Neural cell (in vitro differentiated cells): ENCODE measurements around the gene PKNOX1.

Experiments
- EZH2 ChIP-seq: fragments of 200-600, 300-800 bp; shearing (Covaris generic), sonication (generic); IDR thresholded peaks from 2 replicates; pipeline ENCODE4 v1.6.1; 2014; ENCODE audit warnings: antibody characterized with exemption, low read length, borderline replicate concordance, mild to moderate bottlenecking; ENCODE audit not compliant: insufficient read depth, poor library complexity, severe bottlenecking
- POLR2AphosphoS5 ChIP-seq: IDR thresholded peaks from 2 replicates; pipeline ENCODE4 v1.6.1; 2012

DNA sequence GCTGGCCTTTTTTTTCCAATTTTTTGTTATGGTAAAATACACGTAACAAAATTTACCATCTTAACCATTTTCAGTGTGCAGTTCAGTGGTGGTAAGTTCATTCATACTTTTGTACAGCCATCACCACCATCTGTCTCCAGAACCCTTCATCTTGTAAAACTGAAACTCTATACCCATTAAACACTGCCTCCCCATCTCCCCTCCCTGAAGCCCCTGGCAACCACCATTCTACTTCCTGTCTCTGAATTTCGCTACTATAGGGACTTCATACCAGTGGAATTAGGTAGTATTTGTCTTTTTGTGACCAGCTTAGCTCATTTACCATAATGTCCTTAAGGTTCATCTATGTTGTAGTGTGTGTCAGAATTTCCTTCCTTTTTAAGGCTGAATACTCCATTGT is 8.7 kb downstream of the PKNOX1 start:
- TF ChIP-seq POLR2AphosphoS5 (no peak), EZH2 (no peak)
